Activated T-cell treated with anti-CD3 and anti-CD28 coated beads for 1 hour (primary cell): Measurements from ENCODE around the gene MAN1C1.
A peak's percentile ranks its signal among the peaks of the same experiment; 100 is the strongest.

Experiments used
- DNase-seq: peaks from one replicate; pipeline ENCODE4 v3.0.0-alpha.2; 2020; ENCODE audit warnings: low read depth

Gene MAN1C1

DNA sequence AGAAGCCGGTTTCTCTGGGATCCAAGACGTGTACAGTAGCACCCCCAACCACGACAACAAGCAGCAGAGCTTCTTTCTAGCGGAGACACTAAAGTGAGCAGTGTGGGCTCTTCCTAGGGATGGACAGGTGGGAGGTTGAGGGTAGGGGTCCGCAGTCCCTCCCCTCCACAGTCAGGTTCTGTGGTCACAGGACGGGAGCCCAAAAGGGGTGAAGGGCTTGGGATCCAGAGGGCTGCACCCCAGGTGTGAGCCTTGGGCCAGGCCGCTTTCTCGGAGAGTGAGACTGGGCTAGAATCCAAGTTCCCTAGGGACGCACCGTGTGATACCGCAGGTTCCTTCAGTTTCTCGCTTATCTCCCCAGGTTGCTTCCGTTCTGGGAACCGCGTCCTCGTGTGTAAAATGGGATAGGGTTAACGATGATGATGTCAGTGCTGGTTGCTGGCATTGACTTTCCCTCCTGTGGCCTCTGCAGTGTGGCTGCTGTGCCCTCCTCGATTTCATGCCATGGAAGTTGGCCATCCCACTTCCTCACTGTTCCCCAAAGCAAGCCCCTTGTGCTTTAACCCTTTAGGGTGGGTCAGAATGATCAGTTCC, 166.1 kb downstream of the MAN1C1 start:
- no peak for DNase-seq

GRCh38 chr1:25784575-25785051, 168.0 kb downstream of the MAN1C1 start:
- no peak for DNase-seq

- DNase-seq = no peak
These were observed 168.9 kb downstream of the MAN1C1 start for GRCh38 chr1:25785333-25786067.

DNA sequence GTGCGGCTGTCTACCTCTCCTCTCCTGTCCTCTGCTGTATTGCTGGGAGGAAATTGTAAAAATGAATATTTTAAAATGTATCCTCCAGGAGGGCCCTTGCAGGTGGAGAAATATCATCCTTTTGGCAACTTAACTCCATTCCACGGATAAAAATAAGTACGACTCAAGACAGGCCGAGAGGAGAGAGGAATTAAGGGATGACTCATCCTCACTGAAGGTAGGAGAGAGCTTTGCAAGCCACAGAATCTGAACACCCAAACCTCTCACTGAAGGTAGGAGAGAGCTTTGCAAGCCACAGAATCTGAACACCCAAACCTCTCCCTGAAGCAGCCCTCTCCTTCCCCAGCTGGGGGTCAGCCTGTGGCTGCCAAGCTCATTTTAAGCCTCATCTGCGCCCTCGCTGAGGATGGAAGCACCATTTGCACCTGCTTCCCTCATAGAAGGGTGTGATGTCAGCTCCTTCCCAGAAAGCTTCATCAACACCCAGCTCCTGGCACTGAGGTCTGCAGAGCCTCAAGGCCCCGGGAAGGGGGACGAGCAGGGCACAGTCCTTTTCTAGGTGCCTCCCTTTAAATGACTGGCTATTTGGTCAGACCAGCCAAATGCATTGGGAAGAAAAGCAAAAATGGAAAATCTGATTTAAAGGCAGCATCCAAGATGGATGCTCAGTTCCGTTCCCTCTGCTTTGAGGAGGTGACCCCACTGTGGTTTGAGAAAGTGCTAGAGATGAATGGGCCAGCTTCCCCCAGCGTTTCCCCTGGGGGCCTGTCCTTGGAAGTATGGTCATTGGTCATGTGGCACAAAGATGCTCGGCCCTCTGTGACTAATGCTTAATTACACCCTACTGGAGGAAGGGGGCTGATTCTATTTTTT, 170.5 kb downstream of the MAN1C1 start:
- DNase-seq = no peak

- no peak for DNase-seq
These were observed 171.2 kb downstream of the MAN1C1 start for GRCh38 chr1:25787760-25788166.

DNA sequence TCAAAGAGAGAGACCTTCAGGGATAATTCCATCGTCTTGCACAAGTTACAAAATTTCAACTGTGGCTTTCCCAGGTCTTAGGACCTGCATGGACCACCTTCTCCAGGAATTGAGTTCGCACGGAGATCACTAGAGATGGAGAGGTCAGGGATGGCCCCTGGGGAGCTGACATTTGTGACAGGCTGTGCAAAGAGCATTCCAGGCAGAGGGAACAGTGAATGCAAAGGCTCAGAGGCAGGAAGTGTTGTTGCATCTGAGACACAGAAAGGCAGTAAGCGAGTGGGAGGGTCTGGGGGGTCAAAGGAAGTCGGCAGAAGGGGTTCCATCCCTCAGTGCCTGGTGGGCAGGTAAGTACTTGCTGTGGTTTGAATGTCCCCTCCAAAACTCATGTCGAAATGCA, 173.9 kb downstream of the MAN1C1 start:
- DNase-seq = no peak

- DNase-seq = no peak
These were observed 175.5 kb downstream of the MAN1C1 start for GRCh38 chr1:25792115-25792514.

- no peak for DNase-seq
These were observed 177.1 kb downstream of the MAN1C1 start for GRCh38 chr1:25793585-25794170.

DNA sequence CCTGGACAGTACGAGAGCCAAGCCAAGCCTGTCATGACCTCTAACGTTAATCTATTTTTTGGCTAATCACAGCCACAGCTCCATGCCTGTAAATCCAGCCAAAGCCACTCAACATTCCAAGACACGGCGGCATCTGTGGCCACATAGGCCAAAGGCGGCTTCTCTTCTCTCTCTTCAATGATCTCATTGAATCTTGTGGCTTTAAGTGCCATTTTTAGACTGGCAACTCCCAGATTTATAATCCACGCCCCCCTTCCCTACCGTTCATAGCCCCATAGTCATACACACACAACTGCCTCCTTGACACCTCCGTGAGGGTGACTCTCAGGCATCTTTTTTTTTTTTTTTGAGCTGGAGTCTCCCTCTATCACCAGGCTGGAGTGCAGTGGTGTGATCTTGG, 177.7 kb downstream of the MAN1C1 start:
- no peak for DNase-seq

- DNase-seq = no peak
These were observed 178.6 kb downstream of the MAN1C1 start for GRCh38 chr1:25795211-25795610.

DNA sequence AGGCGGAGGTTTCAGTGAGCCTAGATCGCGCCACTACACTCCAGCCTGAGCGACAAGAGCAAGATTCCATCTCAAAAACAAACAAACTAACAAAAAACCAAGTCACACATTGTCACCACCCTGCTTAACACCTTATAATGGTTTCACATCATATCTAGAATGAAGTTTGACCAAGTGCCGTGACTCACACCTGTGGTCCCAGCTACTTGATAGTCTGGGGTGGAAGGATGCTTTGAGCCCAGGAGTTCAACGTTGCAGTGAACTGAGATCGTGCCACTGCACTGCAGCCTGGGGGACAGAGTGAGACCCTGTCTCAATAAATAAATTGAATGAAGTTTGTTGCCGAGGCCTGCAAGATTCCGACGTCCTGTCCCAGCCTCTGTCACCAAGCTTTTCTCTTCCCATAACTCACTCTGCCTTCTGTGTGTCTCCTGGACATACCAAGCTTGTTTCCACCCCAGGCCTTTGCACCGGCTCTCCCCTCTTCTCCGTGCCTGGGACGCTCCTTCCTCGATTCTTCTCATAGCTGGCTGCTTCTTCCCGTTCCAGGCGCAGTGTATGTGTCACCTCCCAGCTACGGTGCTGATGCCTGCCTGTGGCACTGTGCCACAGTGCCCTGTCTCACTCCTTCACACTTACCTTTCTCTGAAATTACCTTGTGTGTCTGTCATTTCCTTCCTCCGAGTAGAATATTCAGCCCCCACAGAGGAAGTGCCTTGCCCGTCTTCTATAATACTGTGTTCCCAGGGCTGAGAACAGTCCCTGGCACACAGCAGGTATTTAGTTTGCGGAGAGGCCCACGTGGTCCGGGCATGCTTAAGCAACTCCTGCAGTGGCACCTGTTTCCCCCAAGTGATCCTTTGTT, 179.6 kb downstream of the MAN1C1 start:
- DNase-seq = no peak

GRCh38 chr1:25796811-25797458, 180.3 kb downstream of the MAN1C1 start:
- peak; percentile 92 for DNase-seq

GRCh38 chr1:25797939-25798338, 181.3 kb downstream of the MAN1C1 start:
- DNase-seq = no peak

DNA sequence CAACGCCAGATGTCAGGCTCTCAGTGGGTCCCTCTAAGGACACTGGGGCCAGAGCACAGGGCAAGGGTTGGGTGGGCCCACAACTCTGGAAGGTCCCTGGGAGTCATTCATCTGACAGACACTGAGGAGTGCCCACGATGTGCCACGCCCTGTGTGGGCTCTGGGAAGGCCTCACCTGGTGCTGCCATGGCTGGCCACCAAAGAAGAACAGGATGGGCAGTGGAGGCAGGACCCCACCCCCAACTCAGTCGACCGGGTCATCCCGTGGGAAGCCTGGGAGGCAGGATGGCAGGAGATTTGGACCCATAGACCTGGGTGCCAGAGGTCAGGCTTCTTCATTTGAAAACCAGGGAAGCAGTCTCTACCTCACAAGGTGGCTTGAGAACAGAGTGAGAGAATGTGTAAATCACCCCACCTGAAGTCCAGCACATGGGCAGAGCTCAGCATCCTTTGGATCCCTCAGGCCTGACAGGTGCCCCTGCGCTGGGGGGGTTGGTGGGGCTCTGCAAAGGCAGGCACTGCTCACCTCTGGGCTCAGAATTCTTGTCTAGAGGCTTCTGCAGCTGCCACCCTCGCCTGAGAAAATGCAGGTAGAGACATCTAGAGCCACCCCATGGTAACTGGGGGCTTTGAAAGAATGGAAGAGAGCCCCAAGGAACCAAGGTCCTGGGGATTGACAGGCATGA, 182.2 kb downstream of the MAN1C1 start:
- no peak for DNase-seq

DNA sequence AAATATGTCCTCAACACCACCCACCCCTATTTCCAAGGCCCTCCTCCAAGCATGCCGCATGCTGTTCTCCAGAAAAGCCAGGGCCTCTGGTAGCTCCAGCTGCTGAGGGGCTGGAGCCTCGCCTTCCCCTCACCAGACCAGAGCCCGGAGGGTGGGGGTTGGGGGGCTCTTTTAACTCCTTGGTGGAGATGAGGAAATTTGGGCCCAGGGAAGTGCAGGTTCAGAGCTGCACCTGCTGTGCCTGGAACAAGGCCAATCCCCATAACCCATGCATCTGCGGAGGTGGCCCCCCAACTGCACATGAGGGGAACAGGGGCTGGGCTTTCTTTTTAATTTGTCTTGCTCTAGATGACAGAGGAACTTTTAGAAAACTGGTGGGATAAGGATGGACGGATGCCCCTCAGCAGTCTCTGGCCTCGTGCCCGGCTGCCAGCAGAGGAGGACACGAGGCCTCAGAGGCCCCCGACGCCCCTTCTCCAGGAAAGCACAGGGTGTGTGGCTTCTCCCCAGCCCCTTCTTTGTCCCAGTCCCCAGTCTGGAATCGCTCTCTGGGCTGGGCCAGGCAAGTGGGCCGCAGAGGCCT, 182.9 kb downstream of the MAN1C1 start:
- DNase-seq = no peak

DNA sequence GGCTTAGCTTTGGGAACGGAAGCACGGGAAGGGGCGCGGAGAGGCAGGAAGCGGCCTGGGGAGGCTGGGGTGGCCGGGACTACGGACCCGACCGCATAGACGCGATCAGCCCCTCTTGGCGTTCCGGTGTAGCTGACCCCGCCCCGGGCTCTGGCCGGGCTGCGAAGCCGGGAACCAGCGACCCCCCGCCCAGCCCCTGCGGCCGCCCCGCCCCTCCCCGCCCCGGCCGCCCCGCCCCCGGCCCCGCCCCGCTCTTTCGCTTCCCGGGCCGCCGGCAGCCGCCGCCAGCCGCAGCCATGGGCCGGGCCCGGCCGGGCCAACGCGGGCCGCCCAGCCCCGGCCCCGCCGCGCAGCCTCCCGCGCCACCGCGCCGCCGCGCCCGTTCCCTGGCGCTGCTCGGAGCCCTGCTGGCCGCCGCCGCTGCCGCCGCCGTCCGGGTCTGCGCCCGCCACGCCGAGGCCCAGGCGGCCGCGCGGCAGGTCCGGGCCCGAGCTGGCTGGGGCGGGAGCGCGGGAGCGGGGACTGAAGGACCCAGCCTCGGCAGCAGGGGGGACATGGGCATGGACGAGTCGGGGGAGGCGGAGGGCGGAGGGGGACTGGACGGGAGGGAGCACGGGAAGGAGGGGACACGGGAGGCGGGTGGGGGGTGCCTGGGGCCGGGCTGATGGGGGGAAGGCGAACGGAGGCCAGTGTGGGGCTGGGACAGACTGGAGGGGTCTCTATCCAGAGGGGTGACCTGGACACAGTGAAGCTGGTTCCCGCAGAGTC, 183.5 kb downstream of the MAN1C1 start, which contains the start of gene SELENON:
Gene SELENON, plus strand, starts transcription at position 259 of the 768 bp plus-strand sequence. Its CDS starts 38 bp downstream, at position 297.
- DNase-seq = no peak

- DNase-seq = no peak
These were observed 184.2 kb downstream of the MAN1C1 start for GRCh38 chr1:25800703-25801377.

DNA sequence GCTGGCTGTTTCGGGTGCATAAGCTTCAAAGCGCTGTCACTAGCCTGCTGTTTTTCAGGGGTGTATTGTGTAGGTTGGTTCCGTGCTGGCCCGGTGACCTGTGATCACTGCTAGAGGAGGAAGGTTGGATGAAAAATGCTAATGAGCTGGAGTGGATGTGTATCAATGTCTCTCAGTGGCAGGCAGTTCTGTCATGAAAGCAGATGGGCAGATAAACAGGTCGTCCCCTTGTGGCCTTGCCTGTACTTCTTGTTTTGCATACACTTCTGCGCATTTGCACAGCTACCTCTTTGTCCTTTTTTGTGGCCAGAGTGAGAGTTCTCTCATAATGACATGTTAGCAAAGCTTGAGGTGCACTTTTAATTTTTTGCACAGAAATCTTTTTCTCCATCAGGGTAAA, 186.3 kb downstream of the MAN1C1 start:
- no peak for DNase-seq
